HEK293T (cell line): ENCODE measurements around the gene NRG3.
A peak's percentile ranks its signal among the peaks of the same experiment; 100 is the strongest.

ENCODE experiments used
- CTCF ChIA-PET: fragments of 350-600 bp; formaldehyde crosslinking; extraction: SDS; loops from one replicate; lab custom pipeline; 2021; ENCODE audit warnings: antibody characterized with exemption, inconsistent platforms; lab: Yijun Ruan, JAX
- POLR2A ChIA-PET: fragments of 350-600 bp; formaldehyde crosslinking; extraction: SDS; loops from one replicate; lab custom pipeline; 2020; ENCODE audit warnings: antibody characterized with exemption, inconsistent platforms; lab: Yijun Ruan, JAX
- DNase-seq: peaks from one replicate; pipeline ENCODE4 v3.0.0; 2012; ENCODE audit warnings: mixed read lengths; ENCODE audit errors: extremely low spot score
- ARNT ChIP-seq: fragments of 450-650 bp; IDR thresholded peaks from 2 replicates; pipeline ENCODE4 v1.6.1; 2017; ENCODE audit warnings: mild to moderate bottlenecking
- BHLHE40 ChIP-seq: fragments of 450-650 bp; IDR thresholded peaks from 2 replicates; pipeline ENCODE4 v1.6.1; 2016; ENCODE audit warnings: mild to moderate bottlenecking, moderate library complexity, borderline replicate concordance
- CTBP1 ChIP-seq: fragments of 450-650 bp; IDR thresholded peaks from 2 replicates; pipeline ENCODE4 v1.6.1; 2016; ENCODE audit warnings: borderline replicate concordance
- ELF4 ChIP-seq: fragments of 450-650 bp; IDR thresholded peaks from 2 replicates; pipeline ENCODE4 v1.6.1; 2017; ENCODE audit warnings: antibody characterized with exemption
- FOXA1 ChIP-seq: fragments of 450-650 bp; IDR thresholded peaks from 2 replicates; pipeline ENCODE4 v1.6.1; 2016; ENCODE audit warnings: mild to moderate bottlenecking
- FOXK2 ChIP-seq: fragments of 450-650 bp; IDR thresholded peaks from 2 replicates; pipeline ENCODE4 v1.6.1; 2016; ENCODE audit warnings: mild to moderate bottlenecking
- FOXM1 ChIP-seq: fragments of 450-650 bp; IDR thresholded peaks from 2 replicates; pipeline ENCODE4 v1.6.1; 2017; ENCODE audit warnings: mild to moderate bottlenecking, borderline replicate concordance
- HDGF ChIP-seq: fragments of 450-650 bp; IDR thresholded peaks from 2 replicates; pipeline ENCODE4 v1.6.1; 2017; ENCODE audit warnings: antibody characterized with exemption, borderline replicate concordance
- L3MBTL2 ChIP-seq: fragments of 450-650 bp; conservative IDR thresholded peaks from 2 replicates; pipeline ENCODE4 v1.6.1; 2016; ENCODE audit warnings: mild to moderate bottlenecking
- LEF1 ChIP-seq: fragments of 450-650 bp; IDR thresholded peaks from 2 replicates; pipeline ENCODE4 v1.6.1; 2017; ENCODE audit warnings: mild to moderate bottlenecking, borderline replicate concordance
- NFRKB ChIP-seq: fragments of 450-650 bp; IDR thresholded peaks from 2 replicates; pipeline ENCODE4 v1.6.1; 2016; ENCODE audit warnings: mild to moderate bottlenecking, moderate library complexity
- SP1 ChIP-seq: fragments of 450-650 bp; IDR thresholded peaks from 2 replicates; pipeline ENCODE4 v1.6.1; 2017
- SUZ12 ChIP-seq: fragments of 450-650 bp; IDR thresholded peaks from 2 replicates; pipeline ENCODE4 v1.6.1; 2016; ENCODE audit warnings: mild to moderate bottlenecking
- TARDBP ChIP-seq: fragments of 450-650 bp; IDR thresholded peaks from 2 replicates; pipeline ENCODE4 v1.6.1; 2016
- ZNF384 ChIP-seq: fragments of 450-650 bp; IDR thresholded peaks from 2 replicates; pipeline ENCODE4 v1.6.1; 2016
- TF ChIP-seq, protein P1 (sequence below): fragments of 450-650 bp; IDR thresholded peaks from 2 replicates; pipeline ENCODE4 v1.6.1; 2016

The NRG3 gene

GRCh38 chr10:81914736-81915503, 39.9 kb downstream of the NRG3 start:
- TF ChIP-seq LEF1 (no peak), HDGF (no peak), TARDBP (no peak), SUZ12 (no peak), CTBP1 (no peak), SP1 (no peak), NFRKB (no peak), FOXA1 (no peak), FOXM1 (no peak), ARNT (no peak), ZNF384 (no peak), ELF4 (no peak), BHLHE40 (no peak), L3MBTL2 (no peak), FOXK2 (no peak)
- TF ChIP-seq, protein P1, sequence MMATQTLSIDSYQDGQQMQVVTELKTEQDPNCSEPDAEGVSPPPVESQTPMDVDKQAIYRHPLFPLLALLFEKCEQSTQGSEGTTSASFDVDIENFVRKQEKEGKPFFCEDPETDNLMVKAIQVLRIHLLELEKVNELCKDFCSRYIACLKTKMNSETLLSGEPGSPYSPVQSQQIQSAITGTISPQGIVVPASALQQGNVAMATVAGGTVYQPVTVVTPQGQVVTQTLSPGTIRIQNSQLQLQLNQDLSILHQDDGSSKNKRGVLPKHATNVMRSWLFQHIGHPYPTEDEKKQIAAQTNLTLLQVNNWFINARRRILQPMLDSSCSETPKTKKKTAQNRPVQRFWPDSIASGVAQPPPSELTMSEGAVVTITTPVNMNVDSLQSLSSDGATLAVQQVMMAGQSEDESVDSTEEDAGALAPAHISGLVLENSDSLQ, result no peak
- POLR2A ChIA-PET, result no interaction called here
- no peak for DNase-seq
- CTCF ChIA-PET, result no interaction called here

GRCh38 chr10:81915504-81915897, 40.5 kb downstream of the NRG3 start:
- no peak for DNase-seq
- CTCF ChIA-PET, result no interaction called here
- POLR2A ChIA-PET, result no interaction called here
- no peak for TF ChIP-seq BHLHE40
- no peak for TF ChIP-seq FOXM1
- TF ChIP-seq CTBP1, result no peak
- no peak for TF ChIP-seq FOXK2
- TF ChIP-seq, protein P1, result no peak
- TF ChIP-seq SP1, result no peak
- no peak for TF ChIP-seq ARNT
- TF ChIP-seq ELF4, result no peak
- TF ChIP-seq ZNF384, result no peak
- TF ChIP-seq L3MBTL2, result no peak
- no peak for TF ChIP-seq TARDBP
- no peak for TF ChIP-seq LEF1
- TF ChIP-seq SUZ12, result no peak
- TF ChIP-seq FOXA1, result no peak
- TF ChIP-seq NFRKB, result no peak
- TF ChIP-seq HDGF, result no peak

- no peak for DNase-seq
- TF ChIP-seq SP1 (no peak), CTBP1 (no peak), ELF4 (no peak), FOXM1 (no peak)
- ChIA-PET CTCF (no interaction called here), POLR2A (no interaction called here)
These were observed 42.7 kb downstream of the NRG3 start for GRCh38 chr10:81917666-81918065.

DNA sequence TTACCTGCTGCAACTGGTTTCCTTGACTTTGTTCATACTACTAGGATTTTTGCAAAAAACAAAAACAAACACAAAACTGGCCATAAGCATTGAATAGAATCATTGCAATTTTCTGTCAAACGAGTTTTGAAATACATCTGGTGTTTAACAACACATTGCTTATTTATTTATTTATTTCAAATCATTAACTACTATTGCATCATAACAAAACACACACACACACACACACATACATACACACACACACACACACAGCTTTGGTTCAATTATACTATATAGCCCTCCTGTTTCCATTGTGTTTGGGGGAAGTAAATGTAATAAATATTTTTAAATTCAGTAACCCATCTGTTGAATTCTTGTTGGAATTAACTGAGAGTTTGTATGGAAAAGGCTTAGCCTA, 43.8 kb downstream of the NRG3 start:
- no peak for DNase-seq
- ChIA-PET POLR2A (no interaction called here), CTCF (no interaction called here)
- TF ChIP-seq LEF1 (no peak), ZNF384 (no peak), BHLHE40 (no peak), L3MBTL2 (no peak), FOXK2 (no peak), FOXM1 (no peak), ARNT (no peak), ELF4 (no peak), NFRKB (no peak), HDGF (no peak), SP1 (no peak), CTBP1 (no peak), FOXA1 (no peak)
- TF ChIP-seq, protein P1, result no peak

DNA sequence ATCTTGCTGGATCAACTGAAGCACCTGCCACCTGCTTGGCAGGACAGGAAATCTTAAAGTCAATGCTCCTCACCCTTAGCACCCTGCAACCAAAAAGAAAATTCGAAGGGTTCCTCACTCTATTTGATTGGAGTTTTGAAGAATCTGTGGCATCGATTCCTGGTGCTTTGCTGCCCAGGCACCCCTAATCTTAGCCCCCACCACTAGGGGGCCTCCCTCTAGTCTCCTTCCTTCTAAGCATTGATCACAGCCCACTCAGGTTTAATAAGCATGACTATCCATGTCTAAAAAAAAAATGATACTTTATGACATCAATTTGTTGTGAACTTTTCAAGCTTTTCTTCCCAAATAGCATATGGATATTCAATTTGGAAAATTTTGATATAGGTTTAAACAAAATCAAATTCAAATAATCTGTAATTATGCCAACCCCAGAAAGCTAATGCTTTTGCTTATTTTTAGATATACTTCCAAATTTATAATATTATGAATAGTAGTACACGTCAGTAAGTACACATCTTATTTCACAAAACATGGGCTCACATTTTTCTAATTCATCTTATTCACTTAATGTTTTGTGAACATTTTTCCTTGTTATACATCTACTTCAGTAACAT, 45.3 kb downstream of the NRG3 start:
- DNase-seq, result peak; percentile 11
- POLR2A ChIA-PET, result no interaction called here
- TF ChIP-seq TARDBP, result no peak
- TF ChIP-seq FOXK2, result no peak
- TF ChIP-seq L3MBTL2, result no peak
- TF ChIP-seq HDGF, result no peak
- no peak for TF ChIP-seq SP1
- no peak for TF ChIP-seq ZNF384
- TF ChIP-seq FOXM1, result no peak
- TF ChIP-seq SUZ12, result no peak
- TF ChIP-seq ELF4, result no peak
- no peak for TF ChIP-seq ARNT
- no peak for TF ChIP-seq NFRKB
- TF ChIP-seq BHLHE40, result no peak
- TF ChIP-seq LEF1, result no peak
- TF ChIP-seq FOXA1, result no peak
- TF ChIP-seq CTBP1, result no peak
- TF ChIP-seq, protein P1, result no peak
- CTCF ChIA-PET, result interaction anchor here (0.6 kb wide), 2 partner anchors 40 to 193 kb away, joined by 3 to 4 read pairs; no protein-coding TSS in a partner anchor
